SK-N-SH treated with all-trans-retinoic acid at 6 μM for 48 hours (cell line): ENCODE measurements around the gene DLL4.

Experiments
- ARNTL ChIP-seq: fragments of 450-650 bp; formaldehyde crosslinking; IDR thresholded peaks from 2 replicates; pipeline ENCODE4 v1.5.0; 2020; ENCODE audit warnings: low read depth, mild to moderate bottlenecking, moderate library complexity, borderline replicate concordance
- CSDC2 ChIP-seq: fragments of 250-450 bp; sonication (Bioruptor Pico); IDR thresholded peaks from 2 replicates; pipeline ENCODE4 v1.5.0; 2020; ENCODE audit warnings: mild to moderate bottlenecking, moderate library complexity
- RARB ChIP-seq: fragments of 250-450 bp; sonication (Bioruptor Pico); IDR thresholded peaks from 2 replicates; pipeline ENCODE4 v1.8.0; 2021; ENCODE audit warnings: mild to moderate bottlenecking, moderate library complexity
- SNAI2 ChIP-seq: fragments of 250-450 bp; sonication (Bioruptor Pico); IDR thresholded peaks from 2 replicates; pipeline ENCODE4 v1.5.0; 2020; ENCODE audit warnings: mild to moderate bottlenecking, moderate library complexity
- TOX ChIP-seq: fragments of 250-450 bp; sonication (Bioruptor Pico); IDR thresholded peaks from 2 replicates; pipeline ENCODE4 v1.8.0; 2021; ENCODE audit warnings: mild to moderate bottlenecking, moderate library complexity, borderline replicate concordance
- ZC3H10 ChIP-seq: fragments of 250-450 bp; sonication (Bioruptor Pico); IDR thresholded peaks from 2 replicates; pipeline ENCODE4 v1.5.1; 2021; ENCODE audit warnings: mild to moderate bottlenecking, moderate library complexity
- ZNF565 ChIP-seq: fragments of 450-650 bp; formaldehyde crosslinking; conservative IDR thresholded peaks from 2 replicates; pipeline ENCODE4 v1.5.0; 2020; ENCODE audit warnings: low read depth, mild to moderate bottlenecking, moderate library complexity
- ZNF8 ChIP-seq: fragments of 450-650 bp; formaldehyde crosslinking; IDR thresholded peaks from 2 replicates; pipeline ENCODE4 v1.5.0; 2020; ENCODE audit warnings: mild to moderate bottlenecking, moderate library complexity
- TF ChIP-seq, protein P1 (sequence below): fragments of 250-450 bp; sonication (Bioruptor Pico); IDR thresholded peaks from 2 replicates; pipeline ENCODE4 v1.8.0; 2021; ENCODE audit warnings: low read depth, mild to moderate bottlenecking, moderate library complexity, borderline replicate concordance
- TF ChIP-seq, protein P2 (sequence below): fragments of 250-450 bp; sonication (Bioruptor Pico); IDR thresholded peaks from 2 replicates; pipeline ENCODE4 v1.8.0; 2020; ENCODE audit warnings: mild to moderate bottlenecking, moderate library complexity, borderline replicate concordance

GRCh38 chr15:40891810-40892446 is 37.2 kb upstream of the DLL4 start:
- TF ChIP-seq SNAI2 (CRISPR knock-in tag) (no peak), TOX (CRISPR knock-in tag) (no peak), ZNF8 (no peak), ZC3H10 (CRISPR knock-in tag) (no peak), CSDC2 (CRISPR knock-in tag) (no peak), RARB (CRISPR knock-in tag) (no peak), ZNF565 (CRISPR knock-in tag) (no peak), ARNTL (CRISPR knock-in tag) (no peak)
- TF ChIP-seq, protein P1, sequence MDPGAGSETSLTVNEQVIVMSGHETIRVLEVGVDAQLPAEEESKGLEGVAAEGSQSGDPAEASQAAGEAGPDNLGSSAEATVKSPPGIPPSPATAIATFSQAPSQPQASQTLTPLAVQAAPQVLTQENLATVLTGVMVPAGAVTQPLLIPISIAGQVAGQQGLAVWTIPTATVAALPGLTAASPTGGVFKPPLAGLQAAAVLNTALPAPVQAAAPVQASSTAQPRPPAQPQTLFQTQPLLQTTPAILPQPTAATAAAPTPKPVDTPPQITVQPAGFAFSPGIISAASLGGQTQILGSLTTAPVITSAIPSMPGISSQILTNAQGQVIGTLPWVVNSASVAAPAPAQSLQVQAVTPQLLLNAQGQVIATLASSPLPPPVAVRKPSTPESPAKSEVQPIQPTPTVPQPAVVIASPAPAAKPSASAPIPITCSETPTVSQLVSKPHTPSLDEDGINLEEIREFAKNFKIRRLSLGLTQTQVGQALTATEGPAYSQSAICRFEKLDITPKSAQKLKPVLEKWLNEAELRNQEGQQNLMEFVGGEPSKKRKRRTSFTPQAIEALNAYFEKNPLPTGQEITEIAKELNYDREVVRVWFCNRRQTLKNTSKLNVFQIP (CRISPR knock-in tag): no peak
- TF ChIP-seq, protein P2, sequence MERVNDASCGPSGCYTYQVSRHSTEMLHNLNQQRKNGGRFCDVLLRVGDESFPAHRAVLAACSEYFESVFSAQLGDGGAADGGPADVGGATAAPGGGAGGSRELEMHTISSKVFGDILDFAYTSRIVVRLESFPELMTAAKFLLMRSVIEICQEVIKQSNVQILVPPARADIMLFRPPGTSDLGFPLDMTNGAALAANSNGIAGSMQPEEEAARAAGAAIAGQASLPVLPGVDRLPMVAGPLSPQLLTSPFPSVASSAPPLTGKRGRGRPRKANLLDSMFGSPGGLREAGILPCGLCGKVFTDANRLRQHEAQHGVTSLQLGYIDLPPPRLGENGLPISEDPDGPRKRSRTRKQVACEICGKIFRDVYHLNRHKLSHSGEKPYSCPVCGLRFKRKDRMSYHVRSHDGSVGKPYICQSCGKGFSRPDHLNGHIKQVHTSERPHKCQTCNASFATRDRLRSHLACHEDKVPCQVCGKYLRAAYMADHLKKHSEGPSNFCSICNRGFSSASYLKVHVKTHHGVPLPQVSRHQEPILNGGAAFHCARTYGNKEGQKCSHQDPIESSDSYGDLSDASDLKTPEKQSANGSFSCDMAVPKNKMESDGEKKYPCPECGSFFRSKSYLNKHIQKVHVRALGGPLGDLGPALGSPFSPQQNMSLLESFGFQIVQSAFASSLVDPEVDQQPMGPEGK (CRISPR knock-in tag): no peak
